Daoy (cell line): Measurements from ENCODE around the gene MUL1. TPM values are rescaled to one million over a fixed set of nuclear protein-coding genes. Genes with fewer than 3 reads are reported as not detected.
A peak's percentile ranks its signal among the peaks of the same experiment; 100 is the strongest.
"Not testable (repeated sequence)": the region's sequence is repeated elsewhere in the genome, so short reads cannot be mapped to it uniquely, and the experiment has no call there.

Experiments
- DNase-seq: peaks from one replicate; pipeline ENCODE4 v3.0.0-alpha.2; 2015; ENCODE audit warnings: low read depth
- total RNA-seq: library from RNA; depleted of rRNA; stranded (reverse); fragments of >200 nt; shearing (Covaris generic); gene quantifications from 2 replicates; pipeline ENCODE4 v1.2.3, GENCODE V29; 2014; rRNA removed

The MUL1 gene
- 44.8 and 52.6 TPM in 2 replicates for total RNA-seq

GRCh38 chr1:20507564-20508410 lies at the start of gene MUL1:
MUL1 (minus strand) TSS chr1:20508151; CDS start chr1:20508024, 127 bp downstream.
- DNase-seq = peak; percentile 96

GRCh38 chr1:20555758-20556120 lies 47.8 kb upstream of the MUL1 start:
- DNase-seq = no peak

GRCh38 chr1:20555025-20555757 lies 47.2 kb upstream of the MUL1 start:
- DNase-seq = no peak

GRCh38 chr1:20552728-20553445 lies 44.9 kb upstream of the MUL1 start:
- DNase-seq = peak; percentile 46

- peak; percentile 66 for DNase-seq
Measured at GRCh38 chr1:20551945-20552727, 44.2 kb upstream of the MUL1 start, which contains the start of gene FAM43B. FAM43B (plus strand) TSS chr1:20552573; CDS start chr1:20552974, 401 bp downstream.

- DNase-seq = no peak
Measured at GRCh38 chr1:20551161-20551560, 43.2 kb upstream of the MUL1 start.

- no peak for DNase-seq
Measured at GRCh38 chr1:20546637-20547036, 38.7 kb upstream of the MUL1 start.

GRCh38 chr1:20540281-20540680 lies 32.3 kb upstream of the MUL1 start:
- no peak for DNase-seq

GRCh38 chr1:20538760-20539551 lies 31.0 kb upstream of the MUL1 start:
- no peak for DNase-seq

- DNase-seq = no peak
Measured at GRCh38 chr1:20538227-20538626, 30.3 kb upstream of the MUL1 start.

- no peak for DNase-seq
Measured at GRCh38 chr1:20534659-20535417, 26.9 kb upstream of the MUL1 start.

GRCh38 chr1:20533635-20534034 lies 25.7 kb upstream of the MUL1 start:
- no peak for DNase-seq

GRCh38 chr1:20530901-20531300 lies 22.9 kb upstream of the MUL1 start:
- no peak for DNase-seq

- no peak for DNase-seq
Measured at GRCh38 chr1:20530306-20530705, 22.4 kb upstream of the MUL1 start.

- no peak for DNase-seq
Measured at GRCh38 chr1:20528221-20528620, 20.3 kb upstream of the MUL1 start.

- DNase-seq = no peak
Measured at GRCh38 chr1:20526267-20526666, 18.3 kb upstream of the MUL1 start.

GRCh38 chr1:20521960-20522861 lies 14.3 kb upstream of the MUL1 start:
- DNase-seq = peak; percentile 79

GRCh38 chr1:20519609-20520262 lies 11.8 kb upstream of the MUL1 start:
- not testable (repeated sequence) for DNase-seq
